IMR-90 (cell line): Measurements from ENCODE around the gene EHBP1. TPM values are rescaled to one million over a fixed set of nuclear protein-coding genes. Genes with fewer than 3 reads are reported as not detected.

Experiments
- ATAC-seq: fragments of 200-7000 bp; cut with Tn5 transposase; 2 replicates; pipeline ENCODE4 v1.9.1; 2020; ENCODE audit warnings: low read depth, mild to moderate bottlenecking, moderate library complexity
- BruUV-seq: library from RNA; stranded (reverse); fragments of 400-500 nt; replicated peaks from 2 replicates; lab custom pipeline; 2021; lab: Mats Ljungman, UMichigan
- CTCF ChIA-PET: fragments of 300-600 bp; formaldehyde crosslinking; extraction: SDS; loops from one replicate; lab custom pipeline; 2021; ENCODE audit warnings: antibody characterized with exemption; lab: Yijun Ruan, JAX
- POLR2A ChIA-PET: fragments of 300-600 bp; sonication (Branson Sonifier 250); formaldehyde crosslinking; loops from one replicate; lab custom pipeline; 2022; ENCODE audit warnings: antibody characterized with exemption; ENCODE audit not compliant: unreplicated experiment; lab: Charles Lee
- DNase-seq: peaks from one replicate; pipeline ENCODE4 v3.0.0; 2013
- H2AFZ ChIP-seq: replicated peaks from 2 replicates; pipeline ENCODE3; 2013; ENCODE audit warnings: low read length, mild to moderate bottlenecking; ENCODE audit not compliant: poor library complexity
- H2AK5ac ChIP-seq: 2 replicates; pipeline ENCODE4 v1.6.1; 2013; ENCODE audit warnings: low read depth, low read length, inconsistent platforms
- H2AK9ac ChIP-seq: replicated peaks from 2 replicates; pipeline ENCODE3; 2013; ENCODE audit warnings: mild to moderate bottlenecking, low read depth, low read length, moderate library complexity; ENCODE audit not compliant: poor library complexity
- H2BK120ac ChIP-seq: 2 replicates; pipeline ENCODE4 v1.6.1; 2013; ENCODE audit warnings: low read depth, low read length, inconsistent platforms
- H2BK15ac ChIP-seq: 3 replicates; pipeline ENCODE4 v1.6.1; 2013; ENCODE audit warnings: low read depth, low read length, inconsistent platforms
- H2BK20ac ChIP-seq: 2 replicates; pipeline ENCODE4 v1.6.1; 2013; ENCODE audit warnings: low read depth, mild to moderate bottlenecking, inconsistent platforms, low read length, moderate library complexity
- H2BK5ac ChIP-seq: 2 replicates; pipeline ENCODE4 v1.6.1; 2013; ENCODE audit warnings: mild to moderate bottlenecking, low read depth, low read length, inconsistent platforms; ENCODE audit not compliant: poor library complexity, severe bottlenecking
- H3K14ac ChIP-seq: replicated peaks from 2 replicates; pipeline ENCODE4 v1.6.1; 2013; ENCODE audit warnings: low read depth, low read length, inconsistent platforms
- H3K18ac ChIP-seq: 2 replicates; pipeline ENCODE4 v1.6.1; 2013; ENCODE audit warnings: low read depth, low read length, control low read depth
- H3K23ac ChIP-seq: 2 replicates; pipeline ENCODE4 v1.6.1; 2013; ENCODE audit warnings: low read depth, low read length, inconsistent platforms
- H3K27ac ChIP-seq: 2 replicates; pipeline ENCODE4 v1.5.1; 2013; ENCODE audit warnings: mild to moderate bottlenecking, control low read depth, low read length; ENCODE audit not compliant: insufficient read depth
- H3K27me3 ChIP-seq: 2 replicates; pipeline ENCODE4 v1.6.1; 2013; ENCODE audit warnings: low read length; ENCODE audit not compliant: control insufficient read depth, insufficient read depth
- H3K36me3 ChIP-seq: 2 replicates; pipeline ENCODE4 v1.6.1; 2013; ENCODE audit warnings: low read length, mixed read lengths; ENCODE audit not compliant: control insufficient read depth, insufficient read depth
- H3K4ac ChIP-seq: 2 replicates; pipeline ENCODE4 v1.6.1; 2013; ENCODE audit warnings: low read depth, low read length, inconsistent platforms
- H3K4me1 ChIP-seq: 2 replicates; pipeline ENCODE4 v1.6.1; 2013; ENCODE audit warnings: low read length, mixed read lengths; ENCODE audit not compliant: control insufficient read depth, insufficient read depth
- H3K4me2 ChIP-seq: 2 replicates; pipeline ENCODE4 v1.6.1; 2013; ENCODE audit warnings: low read depth, mild to moderate bottlenecking, control low read depth, low read length, moderate library complexity
- H3K4me3 ChIP-seq: 2 replicates; pipeline ENCODE4 v1.5.1; 2013; ENCODE audit warnings: low read depth, mild to moderate bottlenecking, control low read depth, low read length, moderate library complexity; ENCODE audit not compliant: insufficient read depth
- H3K56ac ChIP-seq: 2 replicates; pipeline ENCODE4 v1.6.1; 2013; ENCODE audit warnings: low read length, inconsistent platforms; ENCODE audit not compliant: insufficient read depth; ENCODE audit errors: extremely low read depth
- H3K79me1 ChIP-seq, 2 experiments: 2 replicates each; pipeline ENCODE4 v1.6.1; 2013; ENCODE audit warnings: low read length in 2 of 2, inconsistent platforms in 1 of 2, low read depth in 1 of 2
- H3K9ac ChIP-seq: 2 replicates; pipeline ENCODE4 v1.6.1; 2013; ENCODE audit warnings: low read depth, low read length, control low read depth
- H3K9me1 ChIP-seq: 2 replicates; pipeline ENCODE4 v1.6.1; 2013; ENCODE audit warnings: low read length, inconsistent platforms; ENCODE audit not compliant: insufficient read depth
- H3K9me3 ChIP-seq: 2 replicates; pipeline ENCODE4 v1.6.1; 2013; ENCODE audit warnings: low read length; ENCODE audit not compliant: control insufficient read depth, insufficient read depth
- H4K20me1 ChIP-seq: 2 replicates; pipeline ENCODE4 v1.6.1; 2013; ENCODE audit warnings: low read length, inconsistent platforms; ENCODE audit not compliant: insufficient read depth
- H4K5ac ChIP-seq: 2 replicates; pipeline ENCODE4 v1.6.1; 2013; ENCODE audit warnings: mild to moderate bottlenecking, low read depth, low read length, control low read depth
- H4K8ac ChIP-seq, 2 experiments: 2 replicates each; pipeline ENCODE4 v1.6.1; 2013; ENCODE audit warnings: low read depth in 2 of 2, low read length in 2 of 2, control low read depth in 1 of 2, inconsistent platforms in 1 of 2
- H4K91ac ChIP-seq: 2 replicates; pipeline ENCODE4 v1.6.1; 2013; ENCODE audit warnings: low read depth, low read length, inconsistent platforms; ENCODE audit not compliant: insufficient read depth
- BHLHE40 ChIP-seq: fragments of 150-350 bp; IDR thresholded peaks from 2 replicates; pipeline ENCODE4 v1.6.1; 2016; ENCODE audit warnings: mild to moderate bottlenecking, low read depth, low read length
- CEBPB ChIP-seq: IDR thresholded peaks from 2 replicates; pipeline ENCODE4 v1.6.1; 2012; ENCODE audit warnings: low read depth, low read length, improper control_type of control experiment
- CHD1 ChIP-seq: IDR thresholded peaks from 2 replicates; pipeline ENCODE4 v1.6.1; 2012; ENCODE audit warnings: low read depth, low read length, improper control_type of control experiment
- ELK1 ChIP-seq: fragments of 150-350 bp; IDR thresholded peaks from 2 replicates; pipeline ENCODE4 v1.6.1; 2016; ENCODE audit warnings: low read depth, mild to moderate bottlenecking, low read length, moderate library complexity, borderline replicate concordance
- FOS ChIP-seq: fragments of 150-350 bp; IDR thresholded peaks from 2 replicates; pipeline ENCODE4 v1.6.1; 2016; ENCODE audit warnings: low read depth, low read length
- MAFK ChIP-seq: IDR thresholded peaks from 2 replicates; pipeline ENCODE4 v1.6.1; 2012; ENCODE audit warnings: low read depth, low read length, improper control_type of control experiment
- MAZ ChIP-seq: IDR thresholded peaks from 2 replicates; pipeline ENCODE4 v1.6.1; 2012; ENCODE audit warnings: low read depth, mild to moderate bottlenecking, low read length, improper control_type of control experiment, moderate library complexity, borderline replicate concordance
- MXI1 ChIP-seq: IDR thresholded peaks from 2 replicates; pipeline ENCODE4 v1.6.1; 2012; ENCODE audit warnings: low read depth, mild to moderate bottlenecking, low read length, moderate library complexity, borderline replicate concordance
- NFE2L2 ChIP-seq: fragments of 150-350 bp; IDR thresholded peaks from 2 replicates; pipeline ENCODE4 v1.6.1; 2016; ENCODE audit warnings: low read depth, mild to moderate bottlenecking, low read length
- POLR2A ChIP-seq: IDR thresholded peaks from 2 replicates; pipeline ENCODE4 v1.6.1; 2012; ENCODE audit warnings: mild to moderate bottlenecking, low read depth, low read length
- RAD21 ChIP-seq: IDR thresholded peaks from 2 replicates; pipeline ENCODE4 v1.6.1; 2012; ENCODE audit warnings: low read length, improper control_type of control experiment
- RCOR1 ChIP-seq: IDR thresholded peaks from 2 replicates; pipeline ENCODE4 v1.6.1; 2012; ENCODE audit warnings: mild to moderate bottlenecking, low read length, improper control_type of control experiment; ENCODE audit not compliant: insufficient replicate concordance
- RFX5 ChIP-seq: IDR thresholded peaks from 2 replicates; pipeline ENCODE4 v1.8.0; 2012; ENCODE audit warnings: low read depth, mild to moderate bottlenecking, low read length, moderate library complexity
- SMC3 ChIP-seq: fragments of 150-350 bp; IDR thresholded peaks from 2 replicates; pipeline ENCODE4 v1.6.1; 2016; ENCODE audit warnings: low read depth, mild to moderate bottlenecking, antibody characterized with exemption, low read length, moderate library complexity
- USF2 ChIP-seq: fragments of 150-350 bp; IDR thresholded peaks from 2 replicates; pipeline ENCODE4 v1.6.1; 2017; ENCODE audit warnings: mild to moderate bottlenecking, antibody characterized with exemption, low read length, low read depth
- WGBS, 2 experiments: methylation state at CpG; one replicate each; pipeline versions ENCODE4 v1.1.5 to v1.1.7; 2013; ENCODE audit warnings: missing lambda C conversion rate in 2 of 2; ENCODE audit not compliant: insufficient read length in 1 of 2; ENCODE audit errors: extremely low coverage in 2 of 2; 5-methylcytosine and 5-hydroxymethylcytosine counted together
- dilution Hi-C: fragments of 300-500 bp; cut with HindIII; formaldehyde crosslinking; loops from one replicate; pipeline ENCODE4 v1.14.3; 2018; ENCODE audit warnings: low sequenced_read_pairs; ENCODE audit not compliant: unreplicated experiment
- in situ Hi-C: fragments of 300-500 bp; cut with MboI; formaldehyde crosslinking; loops from 3 replicates; pipeline ENCODE4 v1.14.3; 2019; ENCODE audit warnings: low sequenced_read_pairs, inconsistent platforms, mixed read lengths
- intact Hi-C: fragments of 100-400 bp; cut with micrococcal nuclease; formaldehyde crosslinking; loops from 2 replicates; pipeline ENCODE4 v1.10.0; 2022
- polyA plus RNA-seq, 3 experiments: library from polyadenylated mRNA; depleted of rRNA; stranded (reverse); fragments of >200 nt; gene quantifications; 2 replicates each; pipeline ENCODE4 v1.2.3, GENCODE V29; 2012; ENCODE audit warnings: low replicate concordance in 1 of 3
- total RNA-seq: library from RNA; depleted of rRNA; stranded (reverse); fragments of >200 nt; gene quantifications from 2 replicates; pipeline ENCODE4 v1.2.3, GENCODE V29; 2012
- TF ChIP-seq, protein P1 (sequence below): conservative IDR thresholded peaks from 2 replicates; pipeline ENCODE4 v1.5.1; 2012; ENCODE audit warnings: mild to moderate bottlenecking, low read depth, low read length, improper control_type of control experiment

EHBP1 gene
- total and polyA plus RNA-seq, 2 of the 4 experiments (the other 2 are of a cell fraction), result 28.3 to 44.4 TPM

DNA sequence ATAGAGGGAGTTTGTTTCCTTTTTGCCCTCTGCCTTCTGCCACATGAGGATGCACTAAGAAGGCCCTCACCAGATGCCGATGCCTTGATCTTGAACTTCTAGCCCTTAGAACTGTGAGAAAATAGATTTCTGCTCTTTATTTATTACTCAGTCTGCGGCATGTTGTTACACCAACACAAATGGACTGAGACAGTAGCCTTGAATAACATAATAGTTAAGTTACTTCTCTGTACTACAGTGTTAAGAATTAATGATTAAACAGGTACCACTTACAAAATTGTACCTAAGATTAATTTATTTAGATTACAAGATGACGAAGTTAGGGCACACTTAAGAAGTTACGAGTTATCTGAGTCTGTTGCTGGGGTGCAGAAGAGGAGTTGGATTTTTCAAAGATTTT lies 42.4 kb downstream of the EHBP1 start:
- H3K36me3 ChIP-seq, result no peaks in the 10 kb centered on the region

More for the DNA sequence above, 42.4 kb downstream of the EHBP1 start:
- in situ Hi-C loops, result no loop called here
- no peaks in the 10 kb centered on the region for H3K4me1 ChIP-seq
- H4K5ac ChIP-seq, result no peak overlapping the region
- no peak overlapping the region for H3K14ac ChIP-seq
- no TSS peak for BruUV-seq
- H3K9me1 ChIP-seq, result no peaks in the 10 kb centered on the region
- no peak overlapping the region for H4K8ac ChIP-seq
- no peak overlapping the region for H3K4me3 ChIP-seq
- no peak overlapping the region for H3K27ac ChIP-seq
- no peak overlapping the region for H3K18ac ChIP-seq
- H3K9me3 ChIP-seq, result no peaks in the 10 kb centered on the region
- TF ChIP-seq CEBPB (no peak), BHLHE40 (no peak), MAZ (no peak), FOS (no peak), RAD21 (no peak), RCOR1 (no peak), CHD1 (no peak), ELK1 (no peak), MAFK (no peak), MXI1 (no peak), SMC3 (no peak), NFE2L2 (no peak), POLR2A (no peak), RFX5 (no peak), USF2 (no peak)
- TF ChIP-seq, protein P1, sequence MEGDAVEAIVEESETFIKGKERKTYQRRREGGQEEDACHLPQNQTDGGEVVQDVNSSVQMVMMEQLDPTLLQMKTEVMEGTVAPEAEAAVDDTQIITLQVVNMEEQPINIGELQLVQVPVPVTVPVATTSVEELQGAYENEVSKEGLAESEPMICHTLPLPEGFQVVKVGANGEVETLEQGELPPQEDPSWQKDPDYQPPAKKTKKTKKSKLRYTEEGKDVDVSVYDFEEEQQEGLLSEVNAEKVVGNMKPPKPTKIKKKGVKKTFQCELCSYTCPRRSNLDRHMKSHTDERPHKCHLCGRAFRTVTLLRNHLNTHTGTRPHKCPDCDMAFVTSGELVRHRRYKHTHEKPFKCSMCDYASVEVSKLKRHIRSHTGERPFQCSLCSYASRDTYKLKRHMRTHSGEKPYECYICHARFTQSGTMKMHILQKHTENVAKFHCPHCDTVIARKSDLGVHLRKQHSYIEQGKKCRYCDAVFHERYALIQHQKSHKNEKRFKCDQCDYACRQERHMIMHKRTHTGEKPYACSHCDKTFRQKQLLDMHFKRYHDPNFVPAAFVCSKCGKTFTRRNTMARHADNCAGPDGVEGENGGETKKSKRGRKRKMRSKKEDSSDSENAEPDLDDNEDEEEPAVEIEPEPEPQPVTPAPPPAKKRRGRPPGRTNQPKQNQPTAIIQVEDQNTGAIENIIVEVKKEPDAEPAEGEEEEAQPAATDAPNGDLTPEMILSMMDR, result no peak
- POLR2A ChIA-PET, result no interaction called here
- no peaks in the 10 kb centered on the region for H3K27me3 ChIP-seq
- no peak overlapping the region for H2AK9ac ChIP-seq
- no peak overlapping the region for H3K23ac ChIP-seq
- intact Hi-C loops, result loop anchor here (2.0 kb wide), 1 partner anchor 13 kb away; no protein-coding TSS in a partner anchor
- no peak overlapping the region for H4K91ac ChIP-seq
- H4K20me1 ChIP-seq, result peaks cover 17% of the 10 kb centered on the region; the same call in 1 of the 2 replicates
- no peak for ATAC-seq
- no peak overlapping the region for H2AK5ac ChIP-seq
- CTCF ChIA-PET, result no interaction called here
- H2BK5ac ChIP-seq, result no peak overlapping the region
- no peak overlapping the region for H3K56ac ChIP-seq
- DNase-seq, result no peak
- H3K9ac ChIP-seq, result no peak overlapping the region
- no peak overlapping the region for H3K4me2 ChIP-seq
- peaks cover 29% of the 10 kb centered on the region in 2 experiments for H3K79me1 ChIP-seq
- no peak overlapping the region for H2BK20ac ChIP-seq
- no peak overlapping the region for H2BK15ac ChIP-seq
- dilution Hi-C loops, result no loop called here
- H3K4ac ChIP-seq, result no peak overlapping the region
- H2AFZ ChIP-seq, result no peak overlapping the region
- no CpG with 5 or more reads among the region's 4 CpGs for WGBS, 2 experiments
- no peak overlapping the region for H2BK120ac ChIP-seq
